Measurements from ENCODE around the gene NOXO1.

NOXO1 gene

GRCh38 chr16:1982991-1983543 is 1.8 kb upstream of the NOXO1 start:
- Histone ChIP-seq H3K9ac (ENCODE audit: low read length) (peak overlapping the region; percentile 78), H3K9me3 (ENCODE audit: control insufficient read depth, low read length) (no peaks in the 10 kb centered on the region), H3K27me3 (replicated peaks; ENCODE audit: control insufficient read depth, insufficient read depth, low read length) (peaks cover 6% of the 10 kb centered on the region), H3K36me3 (ENCODE audit: control insufficient read depth, insufficient read depth, low read length, severe bottlenecking) (peaks cover 19% of the 10 kb centered on the region), H3K4me1 (ENCODE audit: control insufficient read depth, insufficient read depth, low read length) (peaks cover 15% of the 10 kb centered on the region), H3K4me3 (ENCODE audit: low read length) (peak overlapping the region; percentile 76)
- no peak for DNase-seq (ENCODE audit: low read depth)

DNA sequence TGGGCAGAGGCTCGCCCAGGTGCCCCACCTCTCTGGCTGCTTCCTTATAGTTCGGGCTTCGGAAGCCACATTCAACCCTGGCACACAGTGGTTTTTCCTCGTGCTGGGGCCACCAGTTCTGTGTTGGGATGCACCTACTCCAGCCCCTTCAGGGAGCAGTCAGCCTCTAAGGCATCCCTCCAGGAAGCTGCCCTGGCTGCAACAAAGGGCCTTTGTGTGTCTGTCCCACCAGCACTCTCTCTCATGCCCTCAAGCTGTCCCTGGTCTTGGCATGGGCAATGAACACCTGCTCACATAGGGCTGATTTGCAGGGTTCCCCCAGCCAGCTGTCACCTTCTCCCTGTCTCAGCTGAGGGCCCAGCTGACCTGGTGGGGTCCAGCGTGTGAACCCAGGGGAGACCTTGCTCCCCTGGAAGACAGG is 754 bp upstream of the NOXO1 start:
- Histone ChIP-seq H3K4me1 (ENCODE audit: control insufficient read depth, insufficient read depth, low read length) (peaks cover 15% of the 10 kb centered on the region), H3K27me3 (replicated peaks; ENCODE audit: control insufficient read depth, insufficient read depth, low read length) (peaks cover 6% of the 10 kb centered on the region), H3K36me3 (ENCODE audit: control insufficient read depth, insufficient read depth, low read length, severe bottlenecking) (peaks cover 28% of the 10 kb centered on the region), H3K4me3 (ENCODE audit: low read length) (no peak overlapping the region), H3K9me3 (ENCODE audit: control insufficient read depth, low read length) (no peaks in the 10 kb centered on the region), H3K9ac (ENCODE audit: low read length) (no peak overlapping the region)
- no peak for DNase-seq (ENCODE audit: low read depth)

- peaks cover 6% of the 10 kb centered on the region for H3K27me3 ChIP-seq (replicated peaks; ENCODE audit: control insufficient read depth, insufficient read depth, low read length)
- no peak overlapping the region for H3K4me3 ChIP-seq (ENCODE audit: low read length)
- no peaks in the 10 kb centered on the region for H3K9me3 ChIP-seq (ENCODE audit: control insufficient read depth, low read length)
These were observed 540 bp downstream of the NOXO1 start for GRCh38 chr16:1980770-1981087.

DNA sequence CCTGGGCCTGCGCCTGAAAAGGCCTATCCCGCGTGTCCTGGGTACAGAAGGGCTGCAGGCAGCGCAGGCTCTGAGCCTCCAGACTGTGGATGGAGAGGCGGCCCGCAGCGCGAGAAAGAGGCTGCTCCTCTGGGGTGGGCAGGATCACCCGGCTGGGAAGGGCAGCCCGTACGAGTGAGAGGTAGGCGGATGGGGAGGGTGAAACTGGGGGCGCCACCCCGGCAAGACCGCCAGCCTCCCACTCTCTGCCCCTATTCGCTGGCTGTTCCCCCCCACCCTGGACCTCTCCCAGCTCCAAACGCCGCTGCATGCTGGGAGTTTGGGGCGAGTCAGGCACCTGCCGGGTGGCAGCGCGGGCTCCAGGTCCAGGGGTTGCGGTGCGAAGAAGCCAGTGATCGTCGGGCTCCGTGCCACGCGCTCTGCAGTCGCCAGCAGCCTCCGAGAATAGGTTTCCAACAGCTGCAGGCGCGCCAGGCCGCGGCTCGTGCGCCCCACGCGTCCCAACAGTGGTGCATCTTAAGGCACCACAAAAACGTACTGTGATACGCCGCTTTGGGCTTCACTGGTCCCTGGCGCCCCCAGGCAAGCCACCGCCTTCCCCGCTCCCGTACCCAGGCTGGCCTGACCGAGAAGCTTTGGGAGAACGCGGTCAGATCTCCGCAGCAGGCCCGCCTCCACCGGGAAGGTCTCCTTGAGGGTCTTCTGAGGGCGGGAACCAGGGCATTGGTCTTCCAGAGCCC is 1.1 kb downstream of the NOXO1 start:
- Histone ChIP-seq H3K9me3 (ENCODE audit: control insufficient read depth, low read length) (no peaks in the 10 kb centered on the region), H3K27me3 (replicated peaks; ENCODE audit: control insufficient read depth, insufficient read depth, low read length) (peaks cover 6% of the 10 kb centered on the region), H3K4me1 (ENCODE audit: control insufficient read depth, insufficient read depth, low read length) (peaks cover 11% of the 10 kb centered on the region), H3K9ac (ENCODE audit: low read length) (no peak overlapping the region), H3K4me3 (ENCODE audit: low read length) (no peak overlapping the region), H3K36me3 (ENCODE audit: control insufficient read depth, insufficient read depth, low read length, severe bottlenecking) (peaks cover 36% of the 10 kb centered on the region)
- DNase-seq (ENCODE audit: low read depth), result no peak

More at GRCh38 chr16:1980770-1981087, 540 bp downstream of the NOXO1 start:
- no peak for DNase-seq (ENCODE audit: low read depth)
- H3K9ac ChIP-seq (ENCODE audit: low read length), result no peak overlapping the region
- peaks cover 15% of the 10 kb centered on the region for H3K4me1 ChIP-seq (ENCODE audit: control insufficient read depth, insufficient read depth, low read length)
- peaks cover 31% of the 10 kb centered on the region for H3K36me3 ChIP-seq (ENCODE audit: control insufficient read depth, insufficient read depth, low read length, severe bottlenecking)

DNA sequence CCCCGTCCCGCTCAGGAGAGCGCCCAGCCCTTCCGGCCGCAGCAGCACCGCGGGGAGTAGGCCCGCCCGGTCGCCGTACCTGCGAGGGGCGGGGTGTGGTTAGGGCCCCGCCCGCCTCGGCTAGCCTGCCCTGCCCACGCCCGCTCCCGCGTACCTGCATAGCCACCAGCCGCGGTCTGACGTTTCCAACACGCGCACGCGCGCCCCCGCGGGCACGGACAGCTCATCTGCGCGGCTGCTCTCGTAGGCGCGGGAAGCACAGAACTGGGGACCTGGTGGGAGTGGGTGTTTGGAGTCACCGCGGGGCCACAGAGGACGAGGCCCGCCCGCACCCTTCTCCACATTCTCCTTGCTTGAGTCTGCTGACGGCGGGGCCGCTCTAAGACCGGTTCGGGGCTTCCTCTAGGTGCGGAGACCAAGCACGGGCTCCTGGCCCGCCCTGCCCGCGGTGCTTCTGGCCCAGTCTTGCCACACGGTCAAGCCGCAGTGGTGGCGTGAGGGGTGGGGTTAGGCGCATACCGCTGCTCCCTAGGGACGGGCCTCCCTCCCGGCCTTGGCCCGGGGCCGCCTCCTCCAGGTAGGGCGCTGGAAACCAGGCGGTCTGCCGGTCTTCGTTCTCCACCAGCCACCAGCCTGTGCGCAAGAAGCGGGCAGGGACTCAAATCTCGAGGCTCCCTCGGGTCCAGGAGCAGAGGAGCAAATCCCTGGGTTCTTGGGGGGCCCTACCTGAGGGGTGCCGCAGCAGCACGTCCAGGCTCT is 1.8 kb downstream of the NOXO1 start:
- Histone ChIP-seq H3K4me1 (ENCODE audit: control insufficient read depth, insufficient read depth, low read length) (peaks cover 4% of the 10 kb centered on the region), H3K9ac (ENCODE audit: low read length) (no peak overlapping the region), H3K27me3 (replicated peaks; ENCODE audit: control insufficient read depth, insufficient read depth, low read length) (peaks cover 6% of the 10 kb centered on the region), H3K9me3 (ENCODE audit: control insufficient read depth, low read length) (no peaks in the 10 kb centered on the region), H3K36me3 (ENCODE audit: control insufficient read depth, insufficient read depth, low read length, severe bottlenecking) (peaks cover 43% of the 10 kb centered on the region), H3K4me3 (ENCODE audit: low read length) (no peak overlapping the region)
- no peak for DNase-seq (ENCODE audit: low read depth)

DNA sequence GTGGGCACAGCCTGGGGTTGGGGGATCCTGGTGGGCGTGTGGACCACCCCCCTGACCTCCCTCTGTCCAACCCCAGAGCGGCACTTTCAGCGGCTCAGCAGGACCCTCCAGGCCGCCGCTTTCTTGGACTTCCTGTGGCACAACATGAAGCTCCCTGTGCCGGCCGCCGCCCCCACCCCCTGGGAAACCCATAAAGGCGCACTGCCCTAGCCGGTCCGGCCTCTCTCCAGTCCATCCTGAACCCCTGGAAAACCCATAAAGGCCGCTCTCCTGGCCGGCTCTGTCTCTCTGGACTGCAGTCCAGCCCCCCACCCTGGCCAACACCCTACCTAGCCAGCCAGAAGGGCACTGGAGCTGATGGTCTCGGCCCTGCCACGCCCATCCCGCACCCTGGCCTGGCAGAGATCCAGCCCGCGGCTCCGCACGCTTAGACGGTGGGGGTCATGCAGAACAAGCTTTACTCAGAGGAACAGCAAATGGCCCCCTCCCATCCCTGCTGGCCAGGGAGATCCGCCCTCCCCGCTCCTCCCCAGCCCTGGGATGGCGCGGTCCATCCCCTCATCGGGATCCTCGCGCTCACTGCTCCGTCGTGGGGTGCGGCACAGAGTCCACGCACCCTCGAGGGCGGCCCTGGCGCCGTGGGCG is 2.7 kb downstream of the NOXO1 start:
- Histone ChIP-seq H3K4me3 (ENCODE audit: low read length) (no peak overlapping the region), H3K9ac (ENCODE audit: low read length) (no peak overlapping the region), H3K27me3 (replicated peaks; ENCODE audit: control insufficient read depth, insufficient read depth, low read length) (peaks cover 6% of the 10 kb centered on the region), H3K9me3 (ENCODE audit: control insufficient read depth, low read length) (no peaks in the 10 kb centered on the region), H3K36me3 (ENCODE audit: control insufficient read depth, insufficient read depth, low read length, severe bottlenecking) (peaks cover 46% of the 10 kb centered on the region), H3K4me1 (ENCODE audit: control insufficient read depth, insufficient read depth, low read length) (peaks cover 4% of the 10 kb centered on the region)
- no peak for DNase-seq (ENCODE audit: low read depth)

- Histone ChIP-seq H3K27me3 (replicated peaks; ENCODE audit: control insufficient read depth, insufficient read depth, low read length) (peaks cover 6% of the 10 kb centered on the region), H3K36me3 (ENCODE audit: control insufficient read depth, insufficient read depth, low read length, severe bottlenecking) (peaks cover 46% of the 10 kb centered on the region), H3K9ac (ENCODE audit: low read length) (no peak overlapping the region), H3K9me3 (ENCODE audit: control insufficient read depth, low read length) (no peaks in the 10 kb centered on the region), H3K4me1 (ENCODE audit: control insufficient read depth, insufficient read depth, low read length) (peaks cover 5% of the 10 kb centered on the region), H3K4me3 (ENCODE audit: low read length) (no peak overlapping the region)
- no peak for DNase-seq (ENCODE audit: low read depth)
These were observed 3.4 kb downstream of the NOXO1 start for GRCh38 chr16:1977875-1978268.

GRCh38 chr16:1976951-1977874 is 4.1 kb downstream of the NOXO1 start:
- no peak for DNase-seq (ENCODE audit: low read depth)

DNA sequence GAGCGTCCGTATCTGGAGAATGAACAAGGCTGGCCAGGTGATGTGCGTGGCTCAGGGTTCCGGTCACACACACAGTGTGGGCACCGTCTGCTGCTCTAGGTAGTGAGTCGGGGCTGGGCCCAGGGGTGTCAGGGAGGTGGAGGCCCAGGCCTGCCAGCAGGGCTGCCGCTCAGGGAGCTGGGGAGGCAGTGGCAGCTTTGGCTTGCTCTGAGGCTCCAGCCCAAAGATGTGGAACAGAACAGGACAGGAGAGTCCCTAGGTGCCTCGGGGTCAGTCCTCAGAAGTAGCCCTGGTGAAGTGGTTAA is 5.1 kb downstream of the NOXO1 start:
- DNase-seq (ENCODE audit: low read depth), result no peak
- H3K36me3 ChIP-seq (ENCODE audit: control insufficient read depth, insufficient read depth, low read length, severe bottlenecking), result peaks cover 46% of the 10 kb centered on the region
- no peak overlapping the region for H3K9ac ChIP-seq (ENCODE audit: low read length)
- H3K9me3 ChIP-seq (ENCODE audit: control insufficient read depth, low read length), result no peaks in the 10 kb centered on the region
- no peak overlapping the region for H3K4me3 ChIP-seq (ENCODE audit: low read length)
- H3K27me3 ChIP-seq (replicated peaks; ENCODE audit: control insufficient read depth, insufficient read depth, low read length), result peaks cover 6% of the 10 kb centered on the region
- peaks cover 10% of the 10 kb centered on the region for H3K4me1 ChIP-seq (ENCODE audit: control insufficient read depth, insufficient read depth, low read length)

More at GRCh38 chr16:1976951-1977874, 4.1 kb downstream of the NOXO1 start:
- H3K9ac ChIP-seq (ENCODE audit: low read length), result no peak overlapping the region
- H3K4me3 ChIP-seq (ENCODE audit: low read length), result no peak overlapping the region
- peaks cover 6% of the 10 kb centered on the region for H3K27me3 ChIP-seq (replicated peaks; ENCODE audit: control insufficient read depth, insufficient read depth, low read length)
- H3K9me3 ChIP-seq (ENCODE audit: control insufficient read depth, low read length), result no peaks in the 10 kb centered on the region
- peaks cover 8% of the 10 kb centered on the region for H3K4me1 ChIP-seq (ENCODE audit: control insufficient read depth, insufficient read depth, low read length)
- peaks cover 46% of the 10 kb centered on the region for H3K36me3 ChIP-seq (ENCODE audit: control insufficient read depth, insufficient read depth, low read length, severe bottlenecking)

DNA sequence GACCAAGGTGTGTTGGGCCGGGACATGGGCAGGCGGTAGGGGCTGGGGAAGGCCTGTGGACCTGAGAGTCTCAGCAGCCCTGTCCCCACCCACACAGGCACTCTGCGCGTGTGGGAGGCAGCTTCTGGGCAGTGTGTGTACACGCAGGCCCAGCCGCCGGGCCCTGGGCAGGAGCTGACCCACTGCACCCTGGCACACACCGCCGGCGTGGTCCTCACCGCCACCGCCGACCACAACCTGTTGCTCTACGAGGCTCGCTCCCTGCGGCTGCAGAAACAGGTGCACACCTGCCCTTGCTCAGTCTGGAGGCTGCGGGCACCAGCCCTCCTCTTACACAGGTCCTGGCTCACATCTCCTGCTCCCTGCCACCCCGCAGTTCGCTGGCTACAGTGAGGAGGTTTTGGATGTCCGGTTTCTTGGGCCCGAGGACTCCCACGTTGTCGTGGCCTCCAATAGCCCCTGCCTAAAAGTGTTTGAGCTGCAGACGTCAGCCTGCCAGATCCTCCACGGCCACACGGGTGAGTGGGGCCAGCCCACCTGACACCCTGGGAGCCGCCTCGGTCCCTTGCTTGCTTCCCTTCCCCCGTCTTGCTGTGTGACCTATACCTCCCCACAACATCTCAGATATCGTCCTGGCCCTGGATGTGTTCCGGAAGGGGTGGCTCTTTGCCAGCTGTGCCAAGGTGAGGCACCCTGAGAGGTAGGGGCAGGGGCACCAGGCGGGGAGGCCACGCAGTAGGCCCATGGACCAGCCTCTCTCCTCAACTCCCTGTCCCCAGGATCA is 5.6 kb downstream of the NOXO1 start:
- no peak for DNase-seq (ENCODE audit: low read depth)
- Histone ChIP-seq H3K36me3 (ENCODE audit: control insufficient read depth, insufficient read depth, low read length, severe bottlenecking) (peaks cover 46% of the 10 kb centered on the region), H3K4me1 (ENCODE audit: control insufficient read depth, insufficient read depth, low read length) (peaks cover 16% of the 10 kb centered on the region), H3K9me3 (ENCODE audit: control insufficient read depth, low read length) (no peaks in the 10 kb centered on the region), H3K4me3 (ENCODE audit: low read length) (no peak overlapping the region), H3K27me3 (replicated peaks; ENCODE audit: control insufficient read depth, insufficient read depth, low read length) (peaks cover 2% of the 10 kb centered on the region), H3K9ac (ENCODE audit: low read length) (no peak overlapping the region)

Data from adipocyte (in vitro differentiated cells).